Type B pancreatic cell (in vitro differentiated cells): Measurements from ENCODE around the gene TBRG4. TPM values are rescaled to one million over a fixed set of nuclear protein-coding genes. Genes with fewer than 3 reads are reported as not detected.
A peak's percentile ranks its signal among the peaks of the same experiment; 100 is the strongest.

Source experiments
- DNase-seq: peaks from one replicate; pipeline ENCODE4 v3.0.0; 2021; ENCODE audit warnings: mixed read lengths; ENCODE audit not compliant: unreplicated experiment; ENCODE audit errors: extremely low spot score
- H3K27ac Mint-ChIP-seq: 2 replicates; pipeline ENCODE4 v1.8.0; 2021; ENCODE audit warnings: mild to moderate bottlenecking, mixed read lengths
- H3K27me3 Mint-ChIP-seq: 2 replicates; pipeline ENCODE4 v1.8.0; 2021; ENCODE audit warnings: mixed read lengths
- H3K36me3 Mint-ChIP-seq: 2 replicates; pipeline ENCODE4 v1.8.0; 2021; ENCODE audit warnings: mixed read lengths
- H3K4me1 Mint-ChIP-seq: one replicate; pipeline ENCODE4 v1.8.0; 2021; ENCODE audit warnings: mixed read lengths; ENCODE audit not compliant: unreplicated experiment
- H3K4me3 Mint-ChIP-seq: 2 replicates; pipeline ENCODE4 v1.8.0; 2021; ENCODE audit warnings: mild to moderate bottlenecking, mixed read lengths
- H3K9me3 Mint-ChIP-seq: 2 replicates; pipeline ENCODE4 v1.8.0; 2021; ENCODE audit warnings: mixed read lengths
- CTCF ChIP-seq: fragments of 200-600 bp; sonication (generic); conservative IDR thresholded peaks from 2 replicates; pipeline ENCODE4 v1.5.0; 2021; ENCODE audit warnings: antibody characterized with exemption, mild to moderate bottlenecking
- total RNA-seq: library from RNA; stranded (reverse); gene quantifications from 2 replicates; pipeline ENCODE4 v1.2.1, GENCODE V29; 2021; ENCODE audit warnings: low replicate concordance

The TBRG4 gene
- total RNA-seq, 1 donor from 2014 or later: 88.2 TPM

- Mint-ChIP-seq H3K36me3 (no peaks in the 10 kb centered on the region), H3K9me3 (no peaks in the 10 kb centered on the region), H3K4me1 (no peaks in the 10 kb centered on the region), H3K4me3 (no peak overlapping the region), H3K27me3 (peaks cover 4% of the 10 kb centered on the region), H3K27ac (no peak overlapping the region)
- no peak for TF ChIP-seq CTCF
- DNase-seq: no peak
Measured at GRCh38 chr7:45085619-45086200, 25.8 kb downstream of the TBRG4 start.

- Mint-ChIP-seq H3K9me3 (no peaks in the 10 kb centered on the region), H3K27ac (no peak overlapping the region), H3K4me1 (no peaks in the 10 kb centered on the region), H3K36me3 (no peaks in the 10 kb centered on the region), H3K4me3 (no peak overlapping the region), H3K27me3 (peaks cover 4% of the 10 kb centered on the region)
- no peak for DNase-seq
- TF ChIP-seq CTCF: no peak
Measured at GRCh38 chr7:45084901-45085618, 26.4 kb downstream of the TBRG4 start.

GRCh38 chr7:45084336-45084735, 27.2 kb downstream of the TBRG4 start:
- TF ChIP-seq CTCF: no peak
- peaks cover 1% of the 10 kb centered on the region for H3K27me3 Mint-ChIP-seq
- DNase-seq: no peak
- H3K4me1 Mint-ChIP-seq: no peaks in the 10 kb centered on the region
- H3K36me3 Mint-ChIP-seq: no peaks in the 10 kb centered on the region
- no peak overlapping the region for H3K27ac Mint-ChIP-seq
- H3K9me3 Mint-ChIP-seq: no peaks in the 10 kb centered on the region
- peak overlapping the region; percentile 22 for H3K4me3 Mint-ChIP-seq

DNA sequence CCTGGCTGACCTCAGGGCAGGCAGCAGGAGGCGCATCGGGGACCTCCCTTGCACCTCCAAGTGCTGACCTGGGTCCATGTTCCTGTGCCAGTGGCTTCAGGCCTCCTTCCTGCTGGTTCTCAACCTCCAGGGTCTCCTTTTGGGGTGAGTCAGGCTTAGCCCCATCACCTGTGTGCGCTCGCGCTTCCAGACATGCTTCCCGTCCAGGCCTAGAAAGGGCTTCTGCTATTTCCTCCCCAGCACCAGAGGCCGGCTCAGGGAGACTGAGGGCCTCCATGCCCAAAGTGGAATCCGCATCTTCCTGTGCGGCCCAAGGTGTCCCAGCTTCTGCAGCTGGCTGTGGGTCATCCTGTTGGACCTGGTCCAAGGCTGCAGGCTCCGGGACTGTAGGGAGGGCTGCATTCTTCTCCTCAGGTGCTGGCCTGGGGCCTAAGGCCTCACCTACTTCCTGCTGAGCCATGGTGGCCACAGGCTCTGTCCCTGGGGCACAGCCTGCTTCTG, 28.6 kb downstream of the TBRG4 start:
- no peaks in the 10 kb centered on the region for H3K36me3 Mint-ChIP-seq
- no peak overlapping the region for H3K27ac Mint-ChIP-seq
- H3K9me3 Mint-ChIP-seq: no peaks in the 10 kb centered on the region
- no peaks in the 10 kb centered on the region for H3K27me3 Mint-ChIP-seq
- TF ChIP-seq CTCF: no peak
- H3K4me1 Mint-ChIP-seq: no peaks in the 10 kb centered on the region
- no peak for DNase-seq
- no peak overlapping the region for H3K4me3 Mint-ChIP-seq

DNA sequence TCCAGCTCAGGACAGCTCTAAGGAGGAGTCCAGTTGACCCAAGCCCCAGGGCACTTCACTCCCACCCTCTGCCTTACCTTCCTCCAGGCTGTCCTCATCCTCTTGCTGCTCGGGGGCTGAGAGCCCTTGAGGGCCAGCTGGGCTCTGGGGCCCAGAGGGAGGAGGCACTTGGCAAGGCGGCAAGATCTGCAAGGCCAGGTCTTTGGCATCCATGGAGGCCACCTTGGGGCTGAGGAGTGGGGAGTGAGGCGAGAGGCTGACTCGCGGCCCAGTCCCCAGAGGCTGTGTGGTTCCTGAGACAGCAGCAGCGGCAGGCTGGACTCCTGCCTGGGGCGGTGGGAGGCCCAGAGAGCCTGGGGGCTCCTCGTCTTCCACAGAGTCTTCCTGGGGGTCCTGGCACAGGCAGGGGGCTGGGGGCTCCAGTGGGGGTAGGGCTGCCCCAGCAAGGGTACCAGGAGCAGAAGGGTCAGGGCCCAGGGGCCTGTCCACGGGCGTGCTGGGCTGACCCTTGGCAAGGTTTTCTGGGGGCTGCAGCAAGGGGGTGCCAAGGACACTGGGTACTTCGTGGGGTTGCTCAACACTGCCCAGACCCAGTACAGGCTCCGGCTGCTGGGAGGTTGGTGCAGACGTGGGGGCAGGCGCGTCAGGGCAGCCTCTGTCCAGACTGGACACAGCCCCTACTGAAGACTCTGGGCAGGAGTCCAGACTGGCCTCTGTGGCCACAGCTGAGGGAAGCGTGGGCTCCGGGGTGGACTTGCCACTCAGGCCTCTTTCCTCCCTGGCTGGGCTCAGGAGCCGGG, 29.3 kb downstream of the TBRG4 start:
- H3K36me3 Mint-ChIP-seq: no peaks in the 10 kb centered on the region
- H3K9me3 Mint-ChIP-seq: no peaks in the 10 kb centered on the region
- no peaks in the 10 kb centered on the region for H3K4me1 Mint-ChIP-seq
- TF ChIP-seq CTCF: no peak
- no peak overlapping the region for H3K27ac Mint-ChIP-seq
- no peak overlapping the region for H3K4me3 Mint-ChIP-seq
- H3K27me3 Mint-ChIP-seq: no peaks in the 10 kb centered on the region
- DNase-seq: no peak
